ENCODE measurements around the gene DGCR2.

GRCh38 chr22:19056951-19057401, 65.2 kb downstream of the DGCR2 start:
- TF ChIP-seq, protein P1, sequence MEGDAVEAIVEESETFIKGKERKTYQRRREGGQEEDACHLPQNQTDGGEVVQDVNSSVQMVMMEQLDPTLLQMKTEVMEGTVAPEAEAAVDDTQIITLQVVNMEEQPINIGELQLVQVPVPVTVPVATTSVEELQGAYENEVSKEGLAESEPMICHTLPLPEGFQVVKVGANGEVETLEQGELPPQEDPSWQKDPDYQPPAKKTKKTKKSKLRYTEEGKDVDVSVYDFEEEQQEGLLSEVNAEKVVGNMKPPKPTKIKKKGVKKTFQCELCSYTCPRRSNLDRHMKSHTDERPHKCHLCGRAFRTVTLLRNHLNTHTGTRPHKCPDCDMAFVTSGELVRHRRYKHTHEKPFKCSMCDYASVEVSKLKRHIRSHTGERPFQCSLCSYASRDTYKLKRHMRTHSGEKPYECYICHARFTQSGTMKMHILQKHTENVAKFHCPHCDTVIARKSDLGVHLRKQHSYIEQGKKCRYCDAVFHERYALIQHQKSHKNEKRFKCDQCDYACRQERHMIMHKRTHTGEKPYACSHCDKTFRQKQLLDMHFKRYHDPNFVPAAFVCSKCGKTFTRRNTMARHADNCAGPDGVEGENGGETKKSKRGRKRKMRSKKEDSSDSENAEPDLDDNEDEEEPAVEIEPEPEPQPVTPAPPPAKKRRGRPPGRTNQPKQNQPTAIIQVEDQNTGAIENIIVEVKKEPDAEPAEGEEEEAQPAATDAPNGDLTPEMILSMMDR (IDR thresholded peaks at IDR 0.05) = no peak
- no peak for TF ChIP-seq POLR2A (IDR thresholded peaks at IDR 0.05)
